ENCODE data around the gene S100A2.

The S100A2 gene

DNA sequence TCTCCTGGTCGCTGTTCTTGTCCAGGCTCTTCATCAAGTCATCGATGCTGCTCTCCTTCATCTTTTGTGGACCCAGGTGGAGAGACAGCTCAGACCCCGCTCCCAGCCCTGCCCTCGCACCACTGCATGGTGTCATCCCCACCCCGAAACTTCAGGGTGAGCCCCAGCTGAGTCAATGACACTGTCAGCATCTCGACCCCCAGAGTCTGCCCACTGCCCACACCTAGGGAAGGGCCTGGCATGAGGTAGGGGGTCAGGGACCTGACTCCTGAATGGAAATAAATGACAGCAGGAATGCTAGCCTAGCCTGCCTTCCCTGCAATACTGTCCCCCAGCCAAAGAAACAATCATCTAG is 28.3 kb downstream of the S100A2 start:
- no peak overlapping the region for H3K27ac ChIP-seq (ENCODE audit: low read length)
- peaks cover 13% of the 10 kb centered on the region; the same call in 1 of the 2 replicates for H3K4me1 ChIP-seq (ENCODE audit: control insufficient read depth, insufficient read depth, low read length)
- no peaks in the 10 kb centered on the region for H3K9me3 ChIP-seq (ENCODE audit: control insufficient read depth, insufficient read depth, low read length)
- H3K36me3 ChIP-seq (ENCODE audit: control insufficient read depth, insufficient read depth, low read length) = no peaks in the 10 kb centered on the region
- no peaks in the 10 kb centered on the region for H3K27me3 ChIP-seq (ENCODE audit: control insufficient read depth, insufficient read depth, low read length)
- no peak overlapping the region for H3K4me3 ChIP-seq (ENCODE audit: low read length)
- DNase-seq (ENCODE audit: low read depth, low spot score) = no peak
- no CpG with 5 or more reads among the region's 6 CpGs for WGBS (ENCODE audit: insufficient coverage, insufficient read length)

DNA sequence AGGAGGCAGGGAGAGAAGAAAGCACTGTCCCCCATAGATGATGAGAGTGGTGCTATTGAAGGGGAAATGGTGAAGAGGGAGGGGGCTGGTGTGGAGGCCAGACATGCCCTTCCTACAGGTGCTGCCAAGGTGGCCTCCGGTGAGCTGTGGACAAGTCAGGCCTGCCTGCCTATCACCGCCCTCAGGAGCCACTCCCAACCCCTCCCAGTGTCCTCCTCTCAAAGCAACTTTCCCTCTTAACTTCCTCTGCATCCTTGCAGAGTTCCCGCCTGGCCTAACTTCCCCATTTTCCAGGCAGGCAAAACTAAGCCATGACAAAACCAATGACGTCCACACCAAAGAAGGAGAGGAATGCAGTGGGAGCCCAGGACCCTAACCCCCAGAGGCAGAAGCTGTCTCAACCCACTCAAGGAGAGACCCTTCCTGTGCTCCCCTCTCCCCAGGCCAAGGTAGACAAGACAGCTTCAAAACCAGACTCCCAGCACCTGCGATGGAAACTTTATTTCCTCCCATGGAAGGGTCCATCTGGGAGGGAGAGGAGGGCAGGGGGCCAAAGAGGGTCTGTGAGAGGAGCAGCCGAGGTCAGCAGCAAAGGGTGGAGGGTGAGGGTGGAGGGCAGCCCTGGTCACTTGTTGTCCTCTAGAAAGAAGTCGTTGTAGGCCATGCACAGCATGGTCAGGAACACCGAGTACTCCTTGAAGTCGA is 28.8 kb downstream of the S100A2 start:
- no CpG with 5 or more reads among the region's 9 CpGs for WGBS (ENCODE audit: insufficient coverage, insufficient read length)
- no peak for DNase-seq (ENCODE audit: low read depth, low spot score)
- Histone ChIP-seq H3K4me1 (ENCODE audit: control insufficient read depth, insufficient read depth, low read length) (peaks cover 13% of the 10 kb centered on the region; the same call in 1 of the 2 replicates), H3K4me3 (ENCODE audit: low read length) (no peak overlapping the region), H3K9me3 (ENCODE audit: control insufficient read depth, insufficient read depth, low read length) (no peaks in the 10 kb centered on the region), H3K27me3 (ENCODE audit: control insufficient read depth, insufficient read depth, low read length) (no peaks in the 10 kb centered on the region), H3K36me3 (ENCODE audit: control insufficient read depth, insufficient read depth, low read length) (no peaks in the 10 kb centered on the region), H3K27ac (ENCODE audit: low read length) (no peak overlapping the region)

DNA sequence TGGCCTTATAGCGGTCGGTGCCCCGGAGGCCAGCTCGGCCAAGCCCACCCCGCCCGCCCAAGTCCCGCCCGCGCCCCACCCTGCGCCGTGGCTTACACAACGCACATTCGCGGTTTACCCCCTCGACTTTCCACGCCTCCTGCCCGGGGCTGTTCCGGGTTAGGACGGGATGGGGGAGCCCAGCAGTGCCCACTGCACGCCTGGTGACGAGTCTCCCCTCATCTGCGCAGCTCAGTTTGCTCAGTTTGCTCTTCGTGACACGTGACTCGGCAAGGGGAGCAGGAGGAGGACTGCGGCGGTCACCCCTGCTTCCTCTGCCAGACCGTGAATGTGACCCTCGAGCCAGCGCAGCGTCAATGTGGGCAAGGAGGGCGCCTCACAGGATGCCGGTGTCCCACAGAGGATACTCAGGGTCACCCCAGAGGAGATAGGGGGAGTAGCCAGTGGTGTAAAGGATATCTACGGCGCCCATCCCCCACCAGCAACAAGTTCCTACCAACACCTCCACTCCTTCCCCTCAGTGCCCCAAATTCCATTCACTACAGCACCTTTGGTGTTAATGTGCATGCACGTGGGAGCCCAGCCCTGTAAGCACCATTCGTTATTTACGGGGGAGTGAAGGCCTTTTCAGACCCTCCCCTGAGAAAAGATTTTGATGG is 29.5 kb downstream of the S100A2 start:
- Histone ChIP-seq H3K36me3 (ENCODE audit: control insufficient read depth, insufficient read depth, low read length) (no peaks in the 10 kb centered on the region), H3K27ac (ENCODE audit: low read length) (no peak overlapping the region), H3K9me3 (ENCODE audit: control insufficient read depth, insufficient read depth, low read length) (no peaks in the 10 kb centered on the region), H3K4me1 (ENCODE audit: control insufficient read depth, insufficient read depth, low read length) (peaks cover 13% of the 10 kb centered on the region; the same call in 1 of the 2 replicates), H3K4me3 (ENCODE audit: low read length) (peak overlapping the region; percentile 9; the same call in 1 of the 2 replicates), H3K27me3 (ENCODE audit: control insufficient read depth, insufficient read depth, low read length) (no peaks in the 10 kb centered on the region)
- no CpG with 5 or more reads among the region's 38 CpGs for WGBS (ENCODE audit: insufficient coverage, insufficient read length)
- no peak for DNase-seq (ENCODE audit: low read depth, low spot score)

DNA sequence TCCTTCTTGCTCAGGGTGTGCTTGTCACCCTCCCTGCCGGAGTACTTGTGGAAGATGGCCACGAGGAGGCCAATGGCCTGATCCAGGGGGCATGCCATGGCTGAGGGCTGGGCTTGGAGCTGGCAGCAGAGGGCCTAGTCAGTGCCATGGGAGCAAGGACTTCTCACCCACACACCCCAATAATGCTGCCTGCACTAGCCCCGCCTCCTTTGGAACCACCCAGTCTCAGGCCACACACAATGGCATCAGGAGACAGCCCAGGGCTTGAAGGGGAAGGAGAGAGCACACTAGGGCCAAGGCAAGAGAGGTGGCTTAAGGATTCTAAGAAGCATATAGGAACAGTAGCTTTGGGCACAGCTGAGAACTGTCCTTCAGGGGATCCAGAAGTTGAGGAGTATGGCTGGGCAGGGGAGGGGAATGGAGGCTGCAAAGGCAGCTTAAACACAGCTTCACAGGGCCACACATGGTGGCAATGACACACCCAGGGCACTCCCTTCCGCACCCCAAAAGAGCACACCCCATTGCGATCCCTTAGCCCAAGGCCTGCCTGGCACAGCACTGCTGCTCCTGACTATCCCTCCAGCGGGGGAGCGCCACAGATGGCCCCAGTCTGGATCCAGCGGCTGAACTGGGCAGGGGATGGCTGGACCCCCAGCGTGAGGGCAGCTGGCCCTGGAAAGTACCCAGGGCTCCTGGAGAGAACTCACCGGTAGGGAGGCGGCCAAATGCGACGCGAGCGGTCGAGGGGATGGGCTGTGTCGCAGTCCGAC is 30.2 kb downstream of the S100A2 start, which contains the start of gene S100A6:
TSS of gene S100A6 (minus strand) at position 750 of the 770 bp plus-strand sequence. CDS start at position 98, 652 bp downstream.
- Histone ChIP-seq H3K27ac (ENCODE audit: low read length) (no peak within 1 kb of the TSS), H3K36me3 (ENCODE audit: control insufficient read depth, insufficient read depth, low read length) (no peaks in the 10 kb centered on the region), H3K4me3 (ENCODE audit: low read length) (peak within 1 kb of the TSS; percentile 9; the same call in 1 of the 2 replicates), H3K9me3 (ENCODE audit: control insufficient read depth, insufficient read depth, low read length) (no peaks in the 10 kb centered on the region), H3K4me1 (ENCODE audit: control insufficient read depth, insufficient read depth, low read length) (peaks cover 13% of the 10 kb centered on the region; the same call in 1 of the 2 replicates), H3K27me3 (ENCODE audit: control insufficient read depth, insufficient read depth, low read length) (no peaks in the 10 kb centered on the region)
- no CpG with 5 or more reads among the region's 18 CpGs for WGBS (ENCODE audit: insufficient coverage, insufficient read length)
- no peak for DNase-seq (ENCODE audit: low read depth, low spot score)

DNA sequence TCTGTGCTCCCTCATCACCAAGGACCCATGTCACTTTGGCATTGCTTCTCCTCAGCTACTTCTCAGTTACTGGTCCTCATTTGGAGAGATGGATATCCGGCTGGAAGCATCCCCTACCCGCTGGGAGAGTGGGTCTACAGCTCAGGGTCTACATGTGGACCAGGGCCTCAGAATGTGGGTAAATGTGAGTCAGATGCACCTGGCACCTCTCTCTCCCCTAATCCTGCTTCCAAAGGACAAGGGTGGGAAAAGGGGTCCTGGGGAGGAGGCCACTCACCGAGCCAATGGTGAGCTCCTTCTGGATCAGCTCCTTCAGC is 30.8 kb downstream of the S100A2 start:
- no peaks in the 10 kb centered on the region for H3K9me3 ChIP-seq (ENCODE audit: control insufficient read depth, insufficient read depth, low read length)
- no peak for DNase-seq (ENCODE audit: low read depth, low spot score)
- WGBS (ENCODE audit: insufficient coverage, insufficient read length) = no CpG with 5 or more reads among the region's 3 CpGs
- no peak overlapping the region for H3K4me3 ChIP-seq (ENCODE audit: low read length)
- no peaks in the 10 kb centered on the region for H3K27me3 ChIP-seq (ENCODE audit: control insufficient read depth, insufficient read depth, low read length)
- H3K27ac ChIP-seq (ENCODE audit: low read length) = no peak overlapping the region
- peaks cover 13% of the 10 kb centered on the region; the same call in 1 of the 2 replicates for H3K4me1 ChIP-seq (ENCODE audit: control insufficient read depth, insufficient read depth, low read length)
- H3K36me3 ChIP-seq (ENCODE audit: control insufficient read depth, insufficient read depth, low read length) = no peaks in the 10 kb centered on the region

DNA sequence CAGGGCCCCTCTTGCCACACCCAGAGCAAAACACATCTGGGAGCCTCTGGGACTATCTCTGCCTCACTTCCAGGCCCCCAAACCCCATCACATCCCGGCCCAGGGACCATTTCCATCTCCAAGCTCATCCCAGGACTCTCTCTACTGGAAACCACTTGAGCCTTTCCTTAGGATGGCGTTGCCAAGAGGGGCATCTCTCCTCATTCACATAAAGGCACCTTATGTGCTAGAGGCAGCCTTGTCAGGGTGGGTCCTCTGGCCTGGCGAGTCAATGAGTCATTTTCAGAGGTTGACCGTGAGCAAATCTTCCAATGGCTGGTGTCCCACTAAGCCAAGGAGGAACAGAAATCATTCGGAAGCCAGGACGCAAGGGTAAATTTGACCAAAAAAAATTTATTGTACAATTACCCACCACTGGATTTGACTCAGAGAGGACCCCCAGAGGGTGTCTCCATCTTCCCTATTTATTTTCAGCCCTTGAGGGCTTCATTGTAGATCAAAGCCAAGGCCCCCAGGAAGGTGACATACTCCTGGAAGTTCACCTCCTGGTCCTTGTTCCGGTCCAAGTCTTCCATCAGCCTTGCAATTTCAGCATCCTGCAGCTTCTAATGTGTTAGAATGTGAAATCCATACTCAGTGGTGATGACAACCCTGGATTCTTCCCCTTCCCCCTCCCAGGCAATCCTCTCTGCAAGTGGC is 31.3 kb downstream of the S100A2 start:
- H3K36me3 ChIP-seq (ENCODE audit: control insufficient read depth, insufficient read depth, low read length) = no peaks in the 10 kb centered on the region
- no peak overlapping the region for H3K4me3 ChIP-seq (ENCODE audit: low read length)
- peaks cover 13% of the 10 kb centered on the region; the same call in 1 of the 2 replicates for H3K4me1 ChIP-seq (ENCODE audit: control insufficient read depth, insufficient read depth, low read length)
- no peaks in the 10 kb centered on the region for H3K27me3 ChIP-seq (ENCODE audit: control insufficient read depth, insufficient read depth, low read length)
- H3K9me3 ChIP-seq (ENCODE audit: control insufficient read depth, insufficient read depth, low read length) = no peaks in the 10 kb centered on the region
- no peak for DNase-seq (ENCODE audit: low read depth, low spot score)
- no CpG with 5 or more reads among the region's 7 CpGs for WGBS (ENCODE audit: insufficient coverage, insufficient read length)
- H3K27ac ChIP-seq (ENCODE audit: low read length) = no peak overlapping the region

DNA sequence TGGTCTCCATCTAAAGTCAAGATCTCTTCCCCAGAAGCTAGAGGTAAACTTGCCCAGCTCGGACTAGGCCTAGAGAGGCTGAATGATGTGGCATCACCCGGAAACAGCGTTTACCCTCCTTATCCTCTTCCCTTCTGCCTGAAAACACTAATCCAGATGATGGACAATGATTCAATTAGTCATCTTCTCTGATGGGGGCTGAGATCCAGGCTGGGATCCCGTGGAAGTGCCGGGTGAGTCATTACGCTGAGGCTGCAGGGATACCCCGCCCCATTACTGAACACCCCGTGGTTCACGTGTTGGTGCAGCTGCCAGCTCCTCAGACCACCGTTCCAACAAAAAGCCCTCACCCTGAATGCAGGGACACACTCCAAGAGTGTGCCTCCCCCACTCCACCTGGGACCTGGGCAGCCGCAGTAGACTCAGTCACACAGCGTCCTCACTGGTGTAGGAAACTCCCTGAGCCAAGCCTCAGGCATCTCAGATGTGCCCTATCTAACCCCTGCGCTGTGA is 31.9 kb downstream of the S100A2 start:
- peaks cover 13% of the 10 kb centered on the region; the same call in 1 of the 2 replicates for H3K4me1 ChIP-seq (ENCODE audit: control insufficient read depth, insufficient read depth, low read length)
- no peaks in the 10 kb centered on the region for H3K9me3 ChIP-seq (ENCODE audit: control insufficient read depth, insufficient read depth, low read length)
- no peaks in the 10 kb centered on the region for H3K36me3 ChIP-seq (ENCODE audit: control insufficient read depth, insufficient read depth, low read length)
- no peak overlapping the region for H3K27ac ChIP-seq (ENCODE audit: low read length)
- WGBS (ENCODE audit: insufficient coverage, insufficient read length) = no CpG with 5 or more reads among the region's 13 CpGs
- no peak overlapping the region for H3K4me3 ChIP-seq (ENCODE audit: low read length)
- no peak for DNase-seq (ENCODE audit: low read depth, low spot score)
- no peaks in the 10 kb centered on the region for H3K27me3 ChIP-seq (ENCODE audit: control insufficient read depth, insufficient read depth, low read length)

DNA sequence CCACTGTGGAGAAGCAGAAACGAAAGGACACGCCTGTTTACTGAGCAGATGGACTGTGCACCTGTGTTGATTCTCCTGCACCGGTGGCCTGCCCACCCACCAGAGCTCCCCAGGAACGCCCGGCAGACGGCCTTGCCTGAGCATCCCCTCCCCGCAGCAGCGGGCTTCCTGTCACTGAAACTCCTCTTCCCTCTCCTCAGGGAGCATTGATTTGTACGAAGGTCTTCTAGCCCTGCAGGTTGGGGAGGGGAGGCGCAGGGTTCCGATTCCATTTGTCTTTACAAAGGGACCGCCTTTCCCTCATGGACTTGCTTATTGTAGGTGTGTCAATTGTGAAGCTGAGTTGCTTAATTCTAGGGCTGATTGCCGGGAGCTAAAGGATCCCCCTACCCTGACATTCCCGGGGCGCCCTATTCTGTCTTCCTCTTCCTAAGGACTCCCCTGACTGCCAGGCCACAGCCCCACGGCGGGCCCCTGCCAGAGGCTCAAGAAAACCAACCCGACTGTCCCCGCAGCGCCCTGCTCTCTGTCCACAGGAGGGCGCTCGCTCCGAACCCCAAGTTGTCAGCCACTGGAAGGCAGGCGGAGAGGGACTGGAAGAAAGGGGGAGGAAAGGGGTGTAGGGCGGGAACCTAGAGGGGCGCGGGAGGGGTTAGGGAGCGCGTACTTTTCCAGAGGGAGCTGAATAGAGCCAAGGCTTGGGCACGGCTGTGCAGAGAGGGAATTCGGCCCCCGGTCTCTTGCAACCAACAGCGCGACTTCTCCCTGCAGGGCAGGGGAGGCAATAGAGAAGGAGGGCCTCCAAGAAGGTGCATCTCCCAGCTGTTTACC is 32.7 kb downstream of the S100A2 start:
- Histone ChIP-seq H3K36me3 (ENCODE audit: control insufficient read depth, insufficient read depth, low read length) (no peaks in the 10 kb centered on the region), H3K27me3 (ENCODE audit: control insufficient read depth, insufficient read depth, low read length) (no peaks in the 10 kb centered on the region), H3K4me1 (ENCODE audit: control insufficient read depth, insufficient read depth, low read length) (peaks cover 13% of the 10 kb centered on the region; the same call in 1 of the 2 replicates), H3K9me3 (ENCODE audit: control insufficient read depth, insufficient read depth, low read length) (no peaks in the 10 kb centered on the region), H3K27ac (ENCODE audit: low read length) (no peak overlapping the region), H3K4me3 (ENCODE audit: low read length) (no peak overlapping the region; the same call in 1 of the 2 replicates)
- WGBS (ENCODE audit: insufficient coverage, insufficient read length) = no CpG with 5 or more reads among the region's 34 CpGs
- DNase-seq (ENCODE audit: low read depth, low spot score) = peak; percentile 75

DNA sequence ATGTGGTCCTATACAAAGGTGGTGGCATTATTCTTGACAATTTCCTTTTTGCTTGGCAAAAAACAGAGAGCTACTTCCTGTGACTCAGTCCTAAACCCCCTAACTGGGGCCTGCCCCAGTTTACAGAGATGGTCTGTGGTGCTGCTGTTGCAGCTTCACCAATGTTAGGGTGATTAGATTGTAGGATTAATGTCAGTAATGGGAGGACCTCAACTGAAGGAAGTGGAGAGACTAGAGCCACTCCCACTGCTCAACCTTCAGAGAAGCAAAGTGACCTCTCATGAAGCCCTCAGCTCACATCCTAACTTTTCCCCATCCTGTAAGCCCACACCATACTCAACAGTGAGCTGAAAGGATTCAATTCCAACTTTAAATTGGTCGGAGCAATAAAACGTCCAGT is 33.5 kb downstream of the S100A2 start:
- no peak for DNase-seq (ENCODE audit: low read depth, low spot score)
- Histone ChIP-seq H3K9me3 (ENCODE audit: control insufficient read depth, insufficient read depth, low read length) (no peaks in the 10 kb centered on the region), H3K27ac (ENCODE audit: low read length) (no peak overlapping the region), H3K27me3 (ENCODE audit: control insufficient read depth, insufficient read depth, low read length) (no peaks in the 10 kb centered on the region), H3K36me3 (ENCODE audit: control insufficient read depth, insufficient read depth, low read length) (no peaks in the 10 kb centered on the region), H3K4me3 (ENCODE audit: low read length) (no peak overlapping the region), H3K4me1 (ENCODE audit: control insufficient read depth, insufficient read depth, low read length) (peaks cover 14% of the 10 kb centered on the region; the same call in 1 of the 2 replicates)
- no CpG with 5 or more reads among the region's 2 CpGs for WGBS (ENCODE audit: insufficient coverage, insufficient read length)
